Gastrocnemius medialis (tissue), 4 donors: Measurements from ENCODE around the gene BNC2. TPM values are rescaled to one million over a fixed set of nuclear protein-coding genes. Genes with fewer than 3 reads are reported as not detected.
A peak's percentile ranks its signal among the peaks of the same experiment; 100 is the strongest.

Experiments
- ATAC-seq, 2 donors: fragments of 150-250 bp; one replicate each; pipeline ENCODE4 v1.9.1; 2016
- DNase-seq, 2 donors: peaks; one replicate each; pipeline ENCODE4 v3.0.0-alpha.2; 2019
- H3K27ac ChIP-seq, 4 donors: fragments of 200-600 bp; sonication (generic); 1 replicate in 1 of 4; 2 replicates in 3 of 4; pipeline ENCODE4 v1.5.1; 2016 to 2018; ENCODE audit warnings: mild to moderate bottlenecking in 2 of 4, moderate library complexity in 1 of 4
- H3K27me3 ChIP-seq, 3 donors: fragments of 200-600 bp; sonication (generic) in 2 of 3; 1 replicate in 1 of 3; 2 replicates in 2 of 3; pipeline versions ENCODE4 v1.5.1 to v1.6.0; 2016 to 2019; ENCODE audit warnings: mild to moderate bottlenecking in 1 of 3, moderate library complexity in 1 of 3
- H3K36me3 ChIP-seq, 2 donors: fragments of 200-600 bp; sonication (generic) in 1 of 2; one replicate each; pipeline ENCODE4 v1.5.1; 2017 to 2018
- H3K4me1 ChIP-seq, 2 donors: fragments of 200-600 bp; sonication (generic) in 1 of 2; one replicate each; pipeline ENCODE4 v1.5.1; 2016 to 2017; ENCODE audit warnings: mild to moderate bottlenecking in 2 of 2
- H3K4me3 ChIP-seq, 4 donors: fragments of 200-600 bp; sonication (generic) in 3 of 4; 1 replicate in 1 of 4; 2 replicates in 3 of 4; pipeline ENCODE4 v1.5.1; 2016 to 2019; ENCODE audit warnings: mild to moderate bottlenecking in 2 of 4
- H3K9me3 ChIP-seq, 3 donors: fragments of 200-600 bp; sonication (generic) in 2 of 3; 1 replicate in 1 of 3; 2 replicates in 2 of 3; pipeline ENCODE4 v1.5.1; 2016 to 2019
- CTCF ChIP-seq, 5 experiments: fragments of 450-650 bp in 3 of 5; fragments of 200-600 bp in 2 of 5; sonication (generic) in 2 of 5; IDR thresholded peaks in 4 of 5; conservative IDR thresholded peaks in 1 of 5; 1 replicate in 4 of 5; 2 replicates in 1 of 5; pipeline ENCODE4 v1.5.1; 2016 to 2019; ENCODE audit warnings: antibody characterized with exemption in 5 of 5, mild to moderate bottlenecking in 3 of 5, moderate library complexity in 3 of 5
- POLR2A ChIP-seq, 2 donors: fragments of 450-650 bp; IDR thresholded peaks; one replicate each; pipeline ENCODE4 v1.6.1; 2017; ENCODE audit warnings: antibody characterized with exemption in 2 of 2, mild to moderate bottlenecking in 2 of 2, moderate library complexity in 2 of 2
- in situ Hi-C, 4 donors: fragments of 200-750 bp; cut with MboI; loops; one replicate each; pipeline versions ENCODE4 v1.15.0 to v1.8.0; 2017; ENCODE audit warnings: low sequenced_read_pairs in 4 of 4
- intact Hi-C: fragments of 100-400 bp; cut with DNase I; formaldehyde crosslinking; loops from one replicate; pipeline ENCODE4 v1.15.1; 2023; ENCODE audit warnings: low total_unique reads
- total RNA-seq, 4 donors: library from RNA; depleted of rRNA; stranded (reverse); fragments of >200 nt; gene quantifications; one replicate each; pipeline versions ENCODE4 v1.1.0 to v1.2.3, GENCODE V29; 2016

Gene BNC2
- total RNA-seq, 4 donors from 2014 or later: 40.9 to 122 (median 68.7) TPM

GRCh38 chr9:16879416-16879815 is 8.9 kb upstream of the BNC2 start:
- H3K27ac ChIP-seq: no peak overlapping the region
- DNase-seq: no peak
- no peak overlapping the region for H3K4me3 ChIP-seq
- no peaks in the 10 kb centered on the region for H3K36me3 ChIP-seq
- intact Hi-C loops: no loop called here
- no peaks in the 10 kb centered on the region for H3K9me3 ChIP-seq
- no peaks in the 10 kb centered on the region for H3K27me3 ChIP-seq
- TF ChIP-seq POLR2A (IDR thresholded peaks at IDR 0.05): no peak
- no peak for TF ChIP-seq CTCF (IDR thresholded peaks at IDR 0.05 in 4 of 5, conservative IDR thresholded peaks at IDR 0.05 in 1 of 5)
- H3K4me1 ChIP-seq: no peaks in the 10 kb centered on the region
- in situ Hi-C loops: no loop called here
- ATAC-seq: no peak

- Histone ChIP-seq H3K4me1 (no peaks in the 10 kb centered on the region), H3K27ac (no peak overlapping the region), H3K9me3 (no peaks in the 10 kb centered on the region), H3K27me3 (no peaks in the 10 kb centered on the region), H3K36me3 (no peaks in the 10 kb centered on the region), H3K4me3 (no peak overlapping the region)
- ATAC-seq (no peak), DNase-seq (no peak)
- intact Hi-C loops: no loop called here
- TF ChIP-seq CTCF (IDR thresholded peaks at IDR 0.05 in 4 of 5, conservative IDR thresholded peaks at IDR 0.05 in 1 of 5) (no peak), POLR2A (IDR thresholded peaks at IDR 0.05) (no peak)
- in situ Hi-C loops: no loop called here
Observed at GRCh38 chr9:16877256-16877655, 6.8 kb upstream of the BNC2 start.

- peaks cover 0 to 4% (median 0%) of the 10 kb centered on the region in 3 donors for H3K27me3 ChIP-seq
- H3K27ac ChIP-seq: no peak overlapping the region
- DNase-seq (no peak), ATAC-seq (no peak)
- H3K4me1 ChIP-seq: peaks cover 0 to 7% of the 10 kb centered on the region in 2 donors
- H3K4me3 ChIP-seq: no peak overlapping the region
- no peaks in the 10 kb centered on the region for H3K36me3 ChIP-seq
- H3K9me3 ChIP-seq: no peaks in the 10 kb centered on the region
- in situ Hi-C loops (no loop called here), intact Hi-C loops (loop anchor here (5.0 kb wide), 2 partner anchors 46 to 301 kb away; no protein-coding TSS in a partner anchor)
- no peak for TF ChIP-seq CTCF (IDR thresholded peaks at IDR 0.05 in 4 of 5, conservative IDR thresholded peaks at IDR 0.05 in 1 of 5)
- no peak for TF ChIP-seq POLR2A (IDR thresholded peaks at IDR 0.05)
Observed at GRCh38 chr9:16873126-16873802, 2.8 kb upstream of the BNC2 start.

- Histone ChIP-seq H3K27ac (peak overlapping the region; percentile 80 to 90 (median 84)), H3K9me3 (no peaks in the 10 kb centered on the region), H3K4me1 (peaks cover 3 to 9% of the 10 kb centered on the region in 2 donors), H3K27me3 (peaks cover 0 to 4% (median 0%) of the 10 kb centered on the region in 3 donors), H3K4me3 (peak overlapping the region; percentile 71 to 85 (median 76)), H3K36me3 (no peaks in the 10 kb centered on the region)
- no peak for TF ChIP-seq CTCF (IDR thresholded peaks at IDR 0.05 in 4 of 5, conservative IDR thresholded peaks at IDR 0.05 in 1 of 5)
- peak; percentile 10 to 27 for TF ChIP-seq POLR2A (IDR thresholded peaks at IDR 0.05)
- DNase-seq: peak in 1 of 2 donors; percentile 35
- ATAC-seq: peak; percentile 24 to 34
- in situ Hi-C loops (no loop called here), intact Hi-C loops (loop anchor here (2.0 to 5.0 kb wide), 3 partner anchors 44 to 299 kb away; no protein-coding TSS in a partner anchor)
Observed at GRCh38 chr9:16871336-16872151, 1.1 kb upstream of the BNC2 start.
